CD4-positive, alpha-beta T cell treated with Interferon gamma for 1 hour (primary cell): ENCODE measurements around the gene S100P.

Source experiments
- DNase-seq: peaks from one replicate; pipeline ENCODE4 v3.0.0-alpha.2; 2020

Gene S100P

GRCh38 chr4:6673660-6674499 is 19.8 kb upstream of the S100P start:
- DNase-seq, result peak; percentile 96

- DNase-seq, result peak; percentile 70
Observed at GRCh38 chr4:6674500-6675149, 19.1 kb upstream of the S100P start.

GRCh38 chr4:6676722-6677558 is 16.7 kb upstream of the S100P start:
- no peak for DNase-seq

GRCh38 chr4:6680372-6681034 is 13.2 kb upstream of the S100P start:
- no peak for DNase-seq

- DNase-seq, result no peak
Observed at GRCh38 chr4:6681191-6681590, 12.5 kb upstream of the S100P start.

GRCh38 chr4:6682862-6683590 is 10.7 kb upstream of the S100P start:
- no peak for DNase-seq

GRCh38 chr4:6684656-6685055 is 9.0 kb upstream of the S100P start:
- no peak for DNase-seq

GRCh38 chr4:6686104-6686787 is 7.4 kb upstream of the S100P start:
- no peak for DNase-seq

- no peak for DNase-seq
Observed at GRCh38 chr4:6687947-6688878, 5.5 kb upstream of the S100P start.

- DNase-seq, result peak; percentile 59
Observed at GRCh38 chr4:6688879-6689505, 4.7 kb upstream of the S100P start.

- DNase-seq, result no peak
Observed at GRCh38 chr4:6689506-6689960, 4.1 kb upstream of the S100P start.

GRCh38 chr4:6692379-6692778 is 1.3 kb upstream of the S100P start:
- DNase-seq, result no peak

GRCh38 chr4:6692806-6693205 is 872 bp upstream of the S100P start:
- DNase-seq, result no peak

GRCh38 chr4:6694177-6694901 is 661 bp downstream of the S100P start:
- no peak for DNase-seq

GRCh38 chr4:6695660-6696610 is 2.3 kb downstream of the S100P start:
- peak; percentile 53 for DNase-seq

- no peak for DNase-seq
Observed at GRCh38 chr4:6696611-6697010, 2.9 kb downstream of the S100P start.

- DNase-seq, result no peak
Observed at GRCh38 chr4:6697131-6697530, 3.5 kb downstream of the S100P start.

GRCh38 chr4:6699388-6699787 is 5.7 kb downstream of the S100P start:
- DNase-seq, result no peak
